ENCODE measurements around the gene FMN1. TPM values are rescaled to one million over a fixed set of nuclear protein-coding genes. Genes with fewer than 3 reads are reported as not detected.

FMN1 gene
- total and polyA plus RNA-seq, 2 of the 8 experiments (the other 6 are each of a cell fraction or from before 2014, with no cell fraction given) = 0.27 to 3.7 TPM

- no peak for TF ChIP-seq EZH2 (IDR thresholded peaks at IDR 0.05; ENCODE audit: low read depth, low read length, severe bottlenecking)
- no peak for TF ChIP-seq KDM4A (IDR thresholded peaks at IDR 0.05; ENCODE audit: low read depth, low read length, severe bottlenecking)
- no peak for TF ChIP-seq HDAC2 (IDR thresholded peaks at IDR 0.05; ENCODE audit: borderline replicate concordance in 1 of 2, low read depth in 2 of 2, low read length in 2 of 2)
- no peak for TF ChIP-seq FOSL1 (IDR thresholded peaks at IDR 0.05; ENCODE audit: insufficient read depth, low read depth, low read length)
- TF ChIP-seq CBX5 (IDR thresholded peaks at IDR 0.05; ENCODE audit: low read depth, low read length) = no peak
- no peak for TF ChIP-seq POLR2AphosphoS5 (IDR thresholded peaks at IDR 0.05; ENCODE audit: low read depth, low read length)
Measured at GRCh38 chr15:33243869-33244268, 49.4 kb upstream of the FMN1 start (continued).
